ENCODE data around the gene COL13A1. TPM values are rescaled to one million over a fixed set of nuclear protein-coding genes. Genes with fewer than 3 reads are reported as not detected.
A peak's percentile ranks its signal among the peaks of the same experiment; 100 is the strongest.

Gene COL13A1
- total and polyA plus RNA-seq, 2 experiments from 2014 or later: 5.2 to 8.6 TPM

DNA sequence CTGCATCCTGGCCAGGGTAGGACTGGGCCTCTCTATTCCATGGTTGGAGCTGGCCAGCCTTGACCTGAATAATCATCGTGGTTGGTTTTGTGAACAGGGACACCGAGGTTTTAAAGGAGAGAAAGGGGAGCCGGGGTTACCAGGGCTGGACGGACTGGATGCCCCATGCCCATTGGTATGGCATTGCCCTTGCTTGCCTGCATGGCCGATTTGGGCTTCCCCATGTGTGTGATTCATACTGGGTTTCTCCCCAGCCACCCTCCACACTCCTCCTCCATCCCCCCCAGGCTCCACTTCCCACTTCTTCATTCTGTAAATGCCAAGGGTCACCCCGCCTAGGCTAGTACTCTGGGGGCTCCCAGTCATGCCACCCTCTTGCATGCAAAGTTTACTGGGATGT is 152.1 kb downstream of the COL13A1 start (continued):
- TF ChIP-seq, protein P1, sequence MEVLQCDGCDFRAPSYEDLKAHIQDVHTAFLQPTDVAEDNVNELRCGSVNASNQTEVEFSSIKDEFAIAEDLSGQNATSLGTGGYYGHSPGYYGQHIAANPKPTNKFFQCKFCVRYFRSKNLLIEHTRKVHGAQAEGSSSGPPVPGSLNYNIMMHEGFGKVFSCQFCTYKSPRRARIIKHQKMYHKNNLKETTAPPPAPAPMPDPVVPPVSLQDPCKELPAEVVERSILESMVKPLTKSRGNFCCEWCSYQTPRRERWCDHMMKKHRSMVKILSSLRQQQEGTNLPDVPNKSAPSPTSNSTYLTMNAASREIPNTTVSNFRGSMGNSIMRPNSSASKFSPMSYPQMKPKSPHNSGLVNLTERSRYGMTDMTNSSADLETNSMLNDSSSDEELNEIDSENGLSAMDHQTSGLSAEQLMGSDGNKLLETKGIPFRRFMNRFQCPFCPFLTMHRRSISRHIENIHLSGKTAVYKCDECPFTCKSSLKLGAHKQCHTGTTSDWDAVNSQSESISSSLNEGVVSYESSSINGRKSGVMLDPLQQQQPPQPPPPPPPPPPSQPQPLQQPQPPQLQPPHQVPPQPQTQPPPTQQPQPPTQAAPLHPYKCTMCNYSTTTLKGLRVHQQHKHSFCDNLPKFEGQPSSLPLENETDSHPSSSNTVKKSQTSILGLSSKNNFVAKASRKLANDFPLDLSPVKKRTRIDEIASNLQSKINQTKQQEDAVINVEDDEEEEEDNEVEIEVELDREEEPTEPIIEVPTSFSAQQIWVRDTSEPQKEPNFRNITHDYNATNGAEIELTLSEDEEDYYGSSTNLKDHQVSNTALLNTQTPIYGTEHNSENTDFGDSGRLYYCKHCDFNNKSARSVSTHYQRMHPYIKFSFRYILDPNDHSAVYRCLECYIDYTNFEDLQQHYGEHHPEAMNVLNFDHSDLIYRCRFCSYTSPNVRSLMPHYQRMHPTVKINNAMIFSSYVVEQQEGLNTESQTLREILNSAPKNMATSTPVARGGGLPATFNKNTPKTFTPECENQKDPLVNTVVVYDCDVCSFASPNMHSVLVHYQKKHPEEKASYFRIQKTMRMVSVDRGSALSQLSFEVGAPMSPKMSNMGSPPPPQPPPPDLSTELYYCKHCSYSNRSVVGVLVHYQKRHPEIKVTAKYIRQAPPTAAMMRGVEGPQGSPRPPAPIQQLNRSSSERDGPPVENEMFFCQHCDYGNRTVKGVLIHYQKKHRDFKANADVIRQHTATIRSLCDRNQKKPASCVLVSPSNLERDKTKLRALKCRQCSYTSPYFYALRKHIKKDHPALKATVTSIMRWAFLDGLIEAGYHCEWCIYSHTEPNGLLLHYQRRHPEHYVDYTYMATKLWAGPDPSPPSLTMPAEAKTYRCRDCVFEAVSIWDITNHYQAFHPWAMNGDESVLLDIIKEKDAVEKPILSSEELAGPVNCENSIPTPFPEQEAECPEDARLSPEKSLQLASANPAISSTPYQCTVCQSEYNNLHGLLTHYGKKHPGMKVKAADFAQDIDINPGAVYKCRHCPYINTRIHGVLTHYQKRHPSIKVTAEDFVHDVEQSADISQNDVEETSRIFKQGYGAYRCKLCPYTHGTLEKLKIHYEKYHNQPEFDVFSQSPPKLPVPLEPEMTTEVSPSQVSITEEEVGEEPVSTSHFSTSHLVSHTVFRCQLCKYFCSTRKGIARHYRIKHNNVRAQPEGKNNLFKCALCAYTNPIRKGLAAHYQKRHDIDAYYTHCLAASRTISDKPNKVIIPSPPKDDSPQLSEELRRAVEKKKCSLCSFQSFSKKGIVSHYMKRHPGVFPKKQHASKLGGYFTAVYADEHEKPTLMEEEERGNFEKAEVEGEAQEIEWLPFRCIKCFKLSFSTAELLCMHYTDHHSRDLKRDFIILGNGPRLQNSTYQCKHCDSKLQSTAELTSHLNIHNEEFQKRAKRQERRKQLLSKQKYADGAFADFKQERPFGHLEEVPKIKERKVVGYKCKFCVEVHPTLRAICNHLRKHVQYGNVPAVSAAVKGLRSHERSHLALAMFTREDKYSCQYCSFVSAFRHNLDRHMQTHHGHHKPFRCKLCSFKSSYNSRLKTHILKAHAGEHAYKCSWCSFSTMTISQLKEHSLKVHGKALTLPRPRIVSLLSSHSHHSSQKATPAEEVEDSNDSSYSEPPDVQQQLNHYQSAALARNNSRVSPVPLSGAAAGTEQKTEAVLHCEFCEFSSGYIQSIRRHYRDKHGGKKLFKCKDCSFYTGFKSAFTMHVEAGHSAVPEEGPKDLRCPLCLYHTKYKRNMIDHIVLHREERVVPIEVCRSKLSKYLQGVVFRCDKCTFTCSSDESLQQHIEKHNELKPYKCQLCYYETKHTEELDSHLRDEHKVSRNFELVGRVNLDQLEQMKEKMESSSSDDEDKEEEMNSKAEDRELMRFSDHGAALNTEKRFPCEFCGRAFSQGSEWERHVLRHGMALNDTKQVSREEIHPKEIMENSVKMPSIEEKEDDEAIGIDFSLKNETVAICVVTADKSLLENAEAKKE (CRISPR knock-in tag; IDR thresholded peaks at IDR 0.05): no peak
- TF ChIP-seq EZH2 (IDR thresholded peaks at IDR 0.05; ENCODE audit: low read depth, unreplicated experiment) (no peak), STAT1 (IDR thresholded peaks at IDR 0.05; ENCODE audit: unreplicated experiment) (no peak), POLR2AphosphoS5 (IDR thresholded peaks at IDR 0.05; ENCODE audit: low read depth) (no peak), CREB1 (CRISPR knock-in tag; IDR thresholded peaks at IDR 0.05; ENCODE audit: low read depth) (no peak), JUNB (IDR thresholded peaks at IDR 0.05; ENCODE audit: unreplicated experiment) (no peak)

DNA sequence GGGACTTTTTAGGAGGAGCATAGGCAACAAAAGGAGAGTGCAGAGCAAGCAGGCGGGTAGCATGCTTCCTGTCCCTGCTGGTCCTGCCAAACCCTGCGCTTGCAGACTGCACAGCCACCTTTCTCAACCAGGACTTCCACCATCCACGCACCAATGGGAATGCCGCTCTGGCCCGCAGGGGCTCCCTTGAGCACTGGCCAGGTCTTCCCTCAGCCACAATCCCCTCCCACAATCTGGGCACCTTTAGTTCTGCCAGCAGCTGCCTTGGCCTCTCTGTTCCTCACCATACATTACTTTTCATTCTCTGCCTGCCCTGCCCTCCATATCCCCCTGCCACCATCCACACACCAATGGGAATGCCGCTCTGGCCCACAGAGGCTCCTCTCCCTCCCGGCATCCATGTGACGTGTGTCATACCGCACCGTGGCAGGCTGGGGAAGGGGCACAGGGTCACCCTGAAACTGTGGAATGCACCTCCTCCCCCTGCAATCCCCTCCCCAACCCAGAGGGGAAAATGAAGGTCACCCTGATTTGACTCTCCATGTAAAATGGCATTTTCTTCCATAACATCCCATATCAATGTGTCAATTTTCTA is 153.6 kb downstream of the COL13A1 start:
- Mint-ChIP-seq H3K36me3 (ENCODE audit: low read depth) (no peaks in the 10 kb centered on the region), H3K4me1 (peaks cover 23% of the 10 kb centered on the region), H3K9me3 (peaks cover 2% of the 10 kb centered on the region; the same call in 1 of the 3 replicates), H3K27me3 (ENCODE audit: insufficient read depth, low read depth, poor library complexity) (peaks cover 17% of the 10 kb centered on the region), H3K4me3 (no peak overlapping the region), H3K27ac (no peak overlapping the region)
- peak; percentile 28 for DNase-seq (ENCODE audit: low spot score)
- Histone ChIP-seq H3K9me2 (ENCODE audit: insufficient read depth) (no peaks in the 10 kb centered on the region), H3K27ac (ENCODE audit: low read depth) (no peak overlapping the region), H2AFZ (no peak overlapping the region), H3K4me2 (no peak overlapping the region), H3K4me1 (ENCODE audit: insufficient read depth) (peaks cover 11% of the 10 kb centered on the region), H3F3A (replicated peaks; ENCODE audit: low read depth) (no peaks in the 10 kb centered on the region), H3K4me3 (no peak overlapping the region), H3K79me2 (replicated peaks; ENCODE audit: insufficient read depth) (no peaks in the 10 kb centered on the region), H3K27me3 (ENCODE audit: insufficient read depth) (no peaks in the 10 kb centered on the region), H3K36me3 (ENCODE audit: insufficient read depth) (no peaks in the 10 kb centered on the region), H4K20me1 (replicated peaks; ENCODE audit: insufficient read depth) (no peaks in the 10 kb centered on the region)
- TF ChIP-seq, protein P2, sequence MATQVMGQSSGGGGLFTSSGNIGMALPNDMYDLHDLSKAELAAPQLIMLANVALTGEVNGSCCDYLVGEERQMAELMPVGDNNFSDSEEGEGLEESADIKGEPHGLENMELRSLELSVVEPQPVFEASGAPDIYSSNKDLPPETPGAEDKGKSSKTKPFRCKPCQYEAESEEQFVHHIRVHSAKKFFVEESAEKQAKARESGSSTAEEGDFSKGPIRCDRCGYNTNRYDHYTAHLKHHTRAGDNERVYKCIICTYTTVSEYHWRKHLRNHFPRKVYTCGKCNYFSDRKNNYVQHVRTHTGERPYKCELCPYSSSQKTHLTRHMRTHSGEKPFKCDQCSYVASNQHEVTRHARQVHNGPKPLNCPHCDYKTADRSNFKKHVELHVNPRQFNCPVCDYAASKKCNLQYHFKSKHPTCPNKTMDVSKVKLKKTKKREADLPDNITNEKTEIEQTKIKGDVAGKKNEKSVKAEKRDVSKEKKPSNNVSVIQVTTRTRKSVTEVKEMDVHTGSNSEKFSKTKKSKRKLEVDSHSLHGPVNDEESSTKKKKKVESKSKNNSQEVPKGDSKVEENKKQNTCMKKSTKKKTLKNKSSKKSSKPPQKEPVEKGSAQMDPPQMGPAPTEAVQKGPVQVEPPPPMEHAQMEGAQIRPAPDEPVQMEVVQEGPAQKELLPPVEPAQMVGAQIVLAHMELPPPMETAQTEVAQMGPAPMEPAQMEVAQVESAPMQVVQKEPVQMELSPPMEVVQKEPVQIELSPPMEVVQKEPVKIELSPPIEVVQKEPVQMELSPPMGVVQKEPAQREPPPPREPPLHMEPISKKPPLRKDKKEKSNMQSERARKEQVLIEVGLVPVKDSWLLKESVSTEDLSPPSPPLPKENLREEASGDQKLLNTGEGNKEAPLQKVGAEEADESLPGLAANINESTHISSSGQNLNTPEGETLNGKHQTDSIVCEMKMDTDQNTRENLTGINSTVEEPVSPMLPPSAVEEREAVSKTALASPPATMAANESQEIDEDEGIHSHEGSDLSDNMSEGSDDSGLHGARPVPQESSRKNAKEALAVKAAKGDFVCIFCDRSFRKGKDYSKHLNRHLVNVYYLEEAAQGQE (IDR thresholded peaks at IDR 0.05; ENCODE audit: unreplicated experiment): no peak
- TF ChIP-seq, protein P3, sequence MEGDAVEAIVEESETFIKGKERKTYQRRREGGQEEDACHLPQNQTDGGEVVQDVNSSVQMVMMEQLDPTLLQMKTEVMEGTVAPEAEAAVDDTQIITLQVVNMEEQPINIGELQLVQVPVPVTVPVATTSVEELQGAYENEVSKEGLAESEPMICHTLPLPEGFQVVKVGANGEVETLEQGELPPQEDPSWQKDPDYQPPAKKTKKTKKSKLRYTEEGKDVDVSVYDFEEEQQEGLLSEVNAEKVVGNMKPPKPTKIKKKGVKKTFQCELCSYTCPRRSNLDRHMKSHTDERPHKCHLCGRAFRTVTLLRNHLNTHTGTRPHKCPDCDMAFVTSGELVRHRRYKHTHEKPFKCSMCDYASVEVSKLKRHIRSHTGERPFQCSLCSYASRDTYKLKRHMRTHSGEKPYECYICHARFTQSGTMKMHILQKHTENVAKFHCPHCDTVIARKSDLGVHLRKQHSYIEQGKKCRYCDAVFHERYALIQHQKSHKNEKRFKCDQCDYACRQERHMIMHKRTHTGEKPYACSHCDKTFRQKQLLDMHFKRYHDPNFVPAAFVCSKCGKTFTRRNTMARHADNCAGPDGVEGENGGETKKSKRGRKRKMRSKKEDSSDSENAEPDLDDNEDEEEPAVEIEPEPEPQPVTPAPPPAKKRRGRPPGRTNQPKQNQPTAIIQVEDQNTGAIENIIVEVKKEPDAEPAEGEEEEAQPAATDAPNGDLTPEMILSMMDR (conservative IDR thresholded peaks at IDR 0.05; ENCODE audit: low read depth in 2 of 2): no peak
- TF ChIP-seq ZNF331 (CRISPR knock-in tag; IDR thresholded peaks at IDR 0.05; ENCODE audit: low read depth) (no peak), EZH2 (IDR thresholded peaks at IDR 0.05; ENCODE audit: low read depth, unreplicated experiment) (no peak), JUNB (IDR thresholded peaks at IDR 0.05; ENCODE audit: unreplicated experiment) (no peak), STAT1 (IDR thresholded peaks at IDR 0.05; ENCODE audit: unreplicated experiment) (no peak)
- peak; percentile 34 for ATAC-seq
